DND-41 (cell line): Measurements from ENCODE around the gene HERC4.

Experiments
- CTCF ChIP-seq: IDR thresholded peaks from 2 replicates; pipeline ENCODE4 v1.5.1; 2012; ENCODE audit warnings: borderline replicate concordance, low read length, moderate library complexity, mild to moderate bottlenecking; ENCODE audit not compliant: poor library complexity, severe bottlenecking; ENCODE audit errors: extremely low read depth
- EZH2 ChIP-seq: IDR thresholded peaks from 3 replicates; pipeline ENCODE4 v1.6.1; 2012; ENCODE audit warnings: borderline replicate concordance, low read depth, mild to moderate bottlenecking, moderate library complexity, low read length, inconsistent platforms; ENCODE audit not compliant: severe bottlenecking

- TF ChIP-seq CTCF (no peak), EZH2 (no peak)
Measured at GRCh38 chr10:67965456-67965855, 109.6 kb downstream of the HERC4 start.
